RWPE1 (cell line): Measurements from ENCODE around the gene TPRG1.

Experiments
- CTCF ChIA-PET: fragments of 350-600 bp; sonication (Branson Sonifier 250); formaldehyde crosslinking; extraction: SDS; loops from one replicate; lab custom pipeline; 2021; lab: Yijun Ruan, JAX
- POLR2A ChIA-PET: fragments of 400-600 bp; formaldehyde crosslinking; extraction: SDS; loops from one replicate; lab custom pipeline; 2020; ENCODE audit warnings: antibody characterized with exemption; ENCODE audit not compliant: low non-redundant PET; lab: Yijun Ruan, JAX
- DNase-seq: peaks from one replicate; pipeline ENCODE4 v3.0.0; 2012; ENCODE audit warnings: low spot score
- H3K27ac ChIP-seq: fragments of 450-650 bp; 2 replicates; pipeline ENCODE4 v1.5.1; 2017
- TF ChIP-seq, protein P1 (sequence below): fragments of 450-650 bp; conservative IDR thresholded peaks from 2 replicates; pipeline ENCODE4 v1.5.1; 2017; ENCODE audit warnings: low read depth, mild to moderate bottlenecking

TPRG1 gene

DNA sequence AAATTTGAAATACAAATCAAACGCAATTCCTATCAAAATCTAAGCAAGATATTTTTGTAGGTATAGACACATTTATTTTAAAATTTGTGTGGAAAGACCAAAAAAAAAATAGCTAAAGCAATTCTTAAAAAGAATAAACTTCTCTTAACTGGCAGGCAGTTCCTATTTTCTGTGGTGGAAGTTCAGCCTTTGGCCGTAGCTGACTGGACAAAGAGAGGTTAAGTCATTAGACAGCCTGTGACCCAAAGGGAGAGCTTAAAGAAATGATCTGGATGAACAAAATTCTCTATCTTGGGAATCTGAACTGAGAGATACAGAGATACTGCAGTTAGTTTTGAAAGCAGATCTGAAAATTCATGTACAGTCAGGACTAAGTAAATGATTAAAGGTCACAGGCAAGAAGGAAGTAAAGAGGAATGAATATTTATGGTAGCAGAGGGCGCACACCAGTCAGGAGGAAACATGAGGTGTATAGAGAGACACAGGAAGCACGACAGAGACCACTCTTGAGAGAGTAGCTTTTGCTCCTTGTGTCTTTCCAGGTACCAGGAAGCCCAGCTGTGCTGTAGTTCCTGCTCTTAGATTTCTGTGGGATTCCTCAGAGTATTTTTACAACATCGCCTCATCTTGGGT is 57.5 kb downstream of the TPRG1 start:
- ChIA-PET CTCF (interaction anchor here (0.7 kb wide), 1 partner anchor 91 kb away, joined by 5 read pairs; no protein-coding TSS in a partner anchor), POLR2A (no interaction called here)
- H3K27ac ChIP-seq: no peak overlapping the region
- TF ChIP-seq, protein P1, sequence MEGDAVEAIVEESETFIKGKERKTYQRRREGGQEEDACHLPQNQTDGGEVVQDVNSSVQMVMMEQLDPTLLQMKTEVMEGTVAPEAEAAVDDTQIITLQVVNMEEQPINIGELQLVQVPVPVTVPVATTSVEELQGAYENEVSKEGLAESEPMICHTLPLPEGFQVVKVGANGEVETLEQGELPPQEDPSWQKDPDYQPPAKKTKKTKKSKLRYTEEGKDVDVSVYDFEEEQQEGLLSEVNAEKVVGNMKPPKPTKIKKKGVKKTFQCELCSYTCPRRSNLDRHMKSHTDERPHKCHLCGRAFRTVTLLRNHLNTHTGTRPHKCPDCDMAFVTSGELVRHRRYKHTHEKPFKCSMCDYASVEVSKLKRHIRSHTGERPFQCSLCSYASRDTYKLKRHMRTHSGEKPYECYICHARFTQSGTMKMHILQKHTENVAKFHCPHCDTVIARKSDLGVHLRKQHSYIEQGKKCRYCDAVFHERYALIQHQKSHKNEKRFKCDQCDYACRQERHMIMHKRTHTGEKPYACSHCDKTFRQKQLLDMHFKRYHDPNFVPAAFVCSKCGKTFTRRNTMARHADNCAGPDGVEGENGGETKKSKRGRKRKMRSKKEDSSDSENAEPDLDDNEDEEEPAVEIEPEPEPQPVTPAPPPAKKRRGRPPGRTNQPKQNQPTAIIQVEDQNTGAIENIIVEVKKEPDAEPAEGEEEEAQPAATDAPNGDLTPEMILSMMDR: no peak
- DNase-seq: no peak

DNA sequence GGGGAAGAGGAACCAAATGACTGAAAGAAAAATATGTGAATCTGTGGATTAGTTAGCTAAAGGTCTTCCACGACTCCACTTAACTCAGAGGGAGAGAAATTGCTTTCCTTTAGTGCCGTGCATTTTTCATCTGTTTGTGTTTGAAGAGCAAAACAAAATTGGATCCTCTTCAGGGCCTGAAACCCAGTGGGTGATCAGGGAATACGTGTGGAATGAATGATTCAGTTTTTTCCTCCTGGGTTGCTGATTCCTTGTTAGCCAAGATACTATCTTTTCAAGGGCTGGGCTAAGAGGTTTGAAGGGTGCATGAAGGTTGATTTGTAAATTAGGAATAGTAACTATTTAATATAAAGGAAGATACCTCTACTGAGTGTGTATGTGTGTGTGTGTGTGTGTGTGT is 61.0 kb downstream of the TPRG1 start:
- POLR2A ChIA-PET: no interaction called here

DNA sequence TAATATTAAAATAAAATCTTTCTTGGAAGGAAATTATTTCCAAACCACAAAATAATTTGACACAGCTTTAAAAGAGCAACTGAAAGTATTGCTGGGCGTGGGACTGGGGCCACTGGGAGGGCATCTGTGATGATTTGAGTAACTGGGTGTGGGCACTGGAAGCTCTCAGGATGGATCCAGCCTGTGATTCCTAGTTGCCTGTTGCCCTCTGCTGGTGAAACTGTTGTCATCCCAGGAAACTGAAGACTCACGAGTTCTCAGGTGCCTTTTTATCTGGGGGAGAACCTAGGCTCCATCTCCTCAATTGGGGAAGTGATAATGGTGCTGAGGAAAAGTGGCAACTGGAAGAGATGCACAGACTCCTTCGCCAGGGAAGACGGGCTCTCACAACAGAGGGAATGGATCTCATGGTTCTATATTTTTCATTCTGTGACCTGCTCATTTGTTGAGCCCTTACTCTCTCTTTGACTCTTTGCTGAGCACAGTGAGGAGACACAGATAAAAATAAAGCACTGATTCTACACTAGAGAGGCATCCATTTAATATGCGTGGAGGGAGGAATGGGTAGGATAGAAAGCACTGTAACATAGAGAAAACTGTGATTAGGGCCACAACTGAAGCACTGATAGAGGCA is 61.6 kb downstream of the TPRG1 start:
- ChIA-PET POLR2A (no interaction called here), CTCF (interaction anchor here (0.6 to 1.3 kb wide), 8 partner anchors 15 to 1493 kb away, joined by 3 to 5 read pairs (median 3); no protein-coding TSS in a partner anchor)
- TF ChIP-seq, protein P1: peak; percentile 76
- H3K27ac ChIP-seq: no peak overlapping the region
- DNase-seq: peak; percentile 79

More for the DNA sequence above, 61.0 kb downstream of the TPRG1 start:
- TF ChIP-seq, protein P1: no peak
- CTCF ChIA-PET: interaction anchor here (0.6 to 1.3 kb wide), 8 partner anchors 14 to 588 kb away, joined by 3 to 5 read pairs (median 3); no protein-coding TSS in a partner anchor
- no peak for DNase-seq
- no peak overlapping the region for H3K27ac ChIP-seq

DNA sequence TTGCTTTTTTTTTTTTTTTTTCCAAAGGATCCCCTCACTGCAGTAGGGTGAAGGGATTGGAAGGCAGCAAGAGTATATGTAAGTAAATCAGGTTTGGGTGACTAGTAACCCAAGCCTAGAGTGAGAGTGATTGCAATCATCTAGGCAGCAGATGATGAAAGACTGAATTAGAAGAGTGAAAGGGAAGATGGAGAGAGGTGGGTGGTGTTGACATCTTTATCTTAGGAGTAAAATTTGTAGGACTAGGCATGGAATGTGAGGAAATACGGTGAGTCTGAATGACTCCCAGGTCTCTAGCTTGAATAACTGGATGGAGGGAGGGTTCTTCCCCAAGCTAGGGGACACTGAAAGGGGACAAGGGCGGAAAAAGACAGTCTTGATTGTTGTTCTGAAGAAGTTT is 63.4 kb downstream of the TPRG1 start:
- no peak for DNase-seq
- ChIA-PET POLR2A (no interaction called here), CTCF (interaction anchor here (0.6 to 1.6 kb wide), 3 partner anchors 858 to 1495 kb away, joined by 3 to 5 read pairs (median 5); no protein-coding TSS in a partner anchor)
- no peak overlapping the region for H3K27ac ChIP-seq
- TF ChIP-seq, protein P1: no peak

DNA sequence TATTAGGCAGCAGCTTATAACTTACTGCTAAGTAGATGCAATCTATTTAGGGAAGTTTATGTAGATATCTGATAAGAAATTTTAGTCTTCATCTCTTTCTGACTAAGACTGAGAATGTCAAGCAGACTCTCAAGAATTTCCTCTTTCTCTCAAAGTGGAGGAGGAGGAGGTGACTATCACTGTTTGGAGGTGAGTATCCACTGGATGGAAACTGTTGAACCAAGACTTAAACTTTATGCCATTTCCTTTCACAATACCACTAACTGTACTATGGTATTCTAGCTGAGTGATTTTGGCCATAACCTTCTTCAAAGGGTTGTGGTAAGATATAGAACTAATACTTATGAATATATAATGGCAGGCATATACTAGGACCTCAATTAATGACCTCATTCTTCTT is 64.6 kb downstream of the TPRG1 start:
- POLR2A ChIA-PET: no interaction called here
- no peak overlapping the region for H3K27ac ChIP-seq
- TF ChIP-seq, protein P1: no peak
- no peak for DNase-seq
- CTCF ChIA-PET: interaction anchor here (0.7 to 1.6 kb wide), 2 partner anchors 375 to 1496 kb away, joined by 3 to 5 read pairs; no protein-coding TSS in a partner anchor

DNA sequence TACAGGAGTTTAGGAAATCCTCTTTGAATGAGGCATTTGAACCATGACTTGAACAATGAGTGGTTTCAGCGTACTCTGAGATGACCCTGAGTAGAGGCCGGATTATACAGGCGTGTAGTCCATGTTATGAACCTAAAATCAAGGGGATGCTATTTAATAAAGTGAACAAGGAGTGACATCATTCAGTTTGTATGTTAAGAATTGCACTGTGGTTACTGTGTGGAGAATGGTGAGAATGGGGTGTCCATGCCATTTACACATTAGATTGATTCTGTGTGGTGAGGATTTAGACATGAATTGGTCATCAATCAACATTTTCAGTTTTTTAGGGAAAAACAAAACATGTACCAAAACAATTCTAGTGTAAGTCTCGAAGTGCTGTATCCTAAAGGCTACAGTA is 65.8 kb downstream of the TPRG1 start:
- no peak overlapping the region for H3K27ac ChIP-seq
- DNase-seq: no peak
- CTCF ChIA-PET: no interaction called here
- POLR2A ChIA-PET: no interaction called here
- TF ChIP-seq, protein P1: no peak
